Activated CD8-positive, alpha-beta T cell treated with anti-CD3 and anti-CD28 coated beads for 36 hours (primary cell): ENCODE results near the gene LYSMD4. TPM values are rescaled to one million over a fixed set of nuclear protein-coding genes. Genes with fewer than 3 reads are reported as not detected.

Experiments used
- ATAC-seq: fragments of 200-7000 bp; cut with Tn5 transposase; one replicate; pipeline ENCODE4 v1.10.0; 2021; ENCODE audit warnings: mild to moderate bottlenecking, moderate library complexity
- CTCF ChIA-PET: fragments of 350-600 bp; sonication (Branson Sonifier 250); formaldehyde crosslinking; loops from one replicate; lab custom pipeline; 2021; ENCODE audit warnings: antibody characterized with exemption; lab: Charles Lee
- POLR2A ChIA-PET: fragments of 350-600 bp; sonication (Branson Sonifier 250); formaldehyde crosslinking; loops from one replicate; lab custom pipeline; 2021; ENCODE audit warnings: antibody characterized with exemption; lab: Charles Lee
- DNase-seq: peaks from one replicate; pipeline ENCODE4 v3.0.0-alpha.2; 2020
- H3K27ac Mint-ChIP-seq: one replicate; pipeline ENCODE4 v1.8.0; 2021; ENCODE audit warnings: mild to moderate bottlenecking, mixed read lengths
- H3K27me3 Mint-ChIP-seq: one replicate; pipeline ENCODE4 v1.8.0; 2021; ENCODE audit warnings: mixed read lengths
- H3K36me3 Mint-ChIP-seq: one replicate; pipeline ENCODE4 v1.8.0; 2021; ENCODE audit warnings: low read depth, mixed read lengths
- H3K4me1 Mint-ChIP-seq: one replicate; pipeline ENCODE4 v1.8.0; 2021; ENCODE audit warnings: low read depth, mixed read lengths
- H3K4me3 Mint-ChIP-seq: one replicate; pipeline ENCODE4 v1.8.0; 2021; ENCODE audit warnings: mild to moderate bottlenecking, moderate library complexity, mixed read lengths
- H3K9me3 Mint-ChIP-seq: one replicate; pipeline ENCODE4 v1.8.0; 2021; ENCODE audit warnings: mixed read lengths
- CTCF ChIP-seq: fragments of 200-600 bp; IDR thresholded peaks from one replicate; pipeline ENCODE4 v1.8.0; 2022; ENCODE audit warnings: antibody characterized with exemption, mild to moderate bottlenecking
- intact Hi-C: fragments of 100-400 bp; cut with micrococcal nuclease; formaldehyde crosslinking; loops from one replicate; pipeline ENCODE4 v1.10.0; 2022
- total RNA-seq, 2 experiments: library from RNA; stranded (reverse); gene quantifications; one replicate each; pipeline ENCODE4 v1.2.3, GENCODE V29; 2021

The LYSMD4 gene
- total RNA-seq, 2 experiments from 2014 or later, result 4.5 to 6.6 TPM

DNA sequence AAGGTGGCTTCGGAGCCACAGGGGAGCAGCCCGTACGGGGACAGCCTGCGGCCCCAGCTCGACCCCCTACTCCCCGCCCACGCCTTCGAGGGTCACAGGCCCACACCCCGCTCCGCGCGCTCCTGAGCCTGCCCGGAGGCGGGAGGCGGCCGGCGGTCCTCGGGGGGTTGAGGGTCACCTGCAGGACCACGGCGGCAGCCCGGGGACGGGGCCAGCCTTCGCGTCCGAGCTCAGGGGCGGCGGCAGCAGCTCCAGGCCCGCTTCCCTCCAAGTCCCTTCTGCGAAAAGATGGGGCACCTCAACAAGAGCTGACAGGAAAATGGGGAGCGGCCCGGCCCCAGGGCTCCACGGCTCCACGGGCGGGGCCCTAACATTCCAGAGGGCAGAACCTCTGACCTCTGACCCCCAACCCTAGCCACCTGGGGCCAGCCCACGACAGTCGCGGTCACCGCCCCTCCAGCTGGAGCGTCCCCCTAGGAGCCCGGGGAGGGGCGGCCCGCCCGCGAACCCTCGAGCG, 428 bp downstream of the LYSMD4 start:
- DNase-seq, result peak; percentile 34
- Mint-ChIP-seq H3K36me3 (no peaks in the 10 kb centered on the region), H3K9me3 (no peaks in the 10 kb centered on the region), H3K4me3 (peak overlapping the region; percentile 78), H3K27me3 (no peaks in the 10 kb centered on the region), H3K27ac (no peak overlapping the region), H3K4me1 (peaks cover 17% of the 10 kb centered on the region)
- TF ChIP-seq CTCF, result no peak
- no peak for ATAC-seq
- ChIA-PET POLR2A (interaction anchor here (0.7 to 2.4 kb wide), 7 partner anchors 10 to 481 kb away, joined by 3 to 7 read pairs (median 4); partner anchors contain the start of gene LRRC28), CTCF (interaction anchor here (1.0 to 4.4 kb wide), 10 partner anchors 16 to 618 kb away, joined by 3 to 18 read pairs (median 5); no protein-coding TSS in a partner anchor)
- intact Hi-C loops, result no loop called here

- Mint-ChIP-seq H3K4me1 (peaks cover 17% of the 10 kb centered on the region), H3K27me3 (no peaks in the 10 kb centered on the region), H3K9me3 (no peaks in the 10 kb centered on the region), H3K4me3 (peak overlapping the region; percentile 78), H3K36me3 (no peaks in the 10 kb centered on the region), H3K27ac (peak overlapping the region; percentile 44)
- ATAC-seq (no peak), DNase-seq (no peak)
- TF ChIP-seq CTCF, result no peak
- ChIA-PET POLR2A (interaction anchor here (0.8 to 2.4 kb wide), 4 partner anchors 9 to 25 kb away, joined by 3 to 7 read pairs (median 4); no protein-coding TSS in a partner anchor), CTCF (interaction anchor here (1.2 to 4.4 kb wide), 8 partner anchors 15 to 619 kb away, joined by 3 to 18 read pairs (median 8); no protein-coding TSS in a partner anchor)
- intact Hi-C loops, result no loop called here
These were observed 1.0 kb downstream of the LYSMD4 start for GRCh38 chr15:99732124-99732750.

- POLR2A ChIA-PET, result interaction anchor here (0.8 to 2.4 kb wide), 3 partner anchors 9 to 25 kb away, joined by 3 to 7 read pairs (median 6); no protein-coding TSS in a partner anchor
- peaks cover 17% of the 10 kb centered on the region for H3K4me1 Mint-ChIP-seq
These were observed 1.7 kb downstream of the LYSMD4 start for GRCh38 chr15:99731336-99732123.

DNA sequence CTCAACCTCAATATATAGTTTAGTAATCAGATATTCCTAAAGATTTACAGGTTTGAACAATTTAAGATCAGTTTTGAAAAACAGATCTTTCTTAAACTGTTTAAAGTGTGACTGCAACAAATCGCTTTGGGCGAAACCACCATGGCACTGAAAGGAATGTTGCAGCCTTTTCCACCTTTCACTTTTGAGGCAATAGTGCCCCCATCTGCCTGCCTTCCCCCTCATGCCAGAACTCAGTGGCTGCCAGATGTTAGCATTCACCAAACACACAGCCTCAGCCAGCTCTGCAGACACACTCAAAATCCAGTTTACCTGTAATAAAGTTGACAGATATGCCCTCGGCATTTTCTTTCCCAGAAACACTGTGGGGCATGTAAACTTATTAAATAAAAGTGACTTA, 3.3 kb downstream of the LYSMD4 start:
- no peaks in the 10 kb centered on the region for H3K27me3 Mint-ChIP-seq
- CTCF ChIA-PET, result interaction anchor here (0.6 to 4.4 kb wide), 5 partner anchors 22 to 461 kb away, joined by 3 to 18 read pairs (median 3); no protein-coding TSS in a partner anchor

More at GRCh38 chr15:99731336-99732123, 1.7 kb downstream of the LYSMD4 start:
- ATAC-seq (no peak), DNase-seq (no peak)
- no peaks in the 10 kb centered on the region for H3K9me3 Mint-ChIP-seq
- intact Hi-C loops, result no loop called here
- H3K4me3 Mint-ChIP-seq, result peak overlapping the region; percentile 78
- no peak for TF ChIP-seq CTCF
- no peaks in the 10 kb centered on the region for H3K27me3 Mint-ChIP-seq
- CTCF ChIA-PET, result interaction anchor here (1.0 to 4.4 kb wide), 7 partner anchors 22 to 619 kb away, joined by 3 to 18 read pairs (median 14); no protein-coding TSS in a partner anchor
- no peaks in the 10 kb centered on the region for H3K36me3 Mint-ChIP-seq
- H3K27ac Mint-ChIP-seq, result no peak overlapping the region

More for the DNA sequence above, 3.3 kb downstream of the LYSMD4 start:
- TF ChIP-seq CTCF, result peak; percentile 31
- ATAC-seq (no peak), DNase-seq (peak; percentile 41)
- Mint-ChIP-seq H3K4me1 (peaks cover 17% of the 10 kb centered on the region), H3K9me3 (no peaks in the 10 kb centered on the region), H3K4me3 (no peak overlapping the region), H3K36me3 (no peaks in the 10 kb centered on the region), H3K27ac (no peak overlapping the region)
- POLR2A ChIA-PET, result no interaction called here
- intact Hi-C loops, result no loop called here
